IPS-18a (cell line): ENCODE data around the gene GABRG3.

Experiments
- H3K27ac ChIP-seq: one replicate; pipeline ENCODE4 v1.5.1; 2013; ENCODE audit warnings: low read length
- H3K27me3 ChIP-seq: one replicate; pipeline ENCODE4 v1.6.1; 2013; ENCODE audit warnings: mild to moderate bottlenecking, low read length; ENCODE audit not compliant: control insufficient read depth, insufficient read depth
- H3K36me3 ChIP-seq: one replicate; pipeline ENCODE4 v1.6.1; 2013; ENCODE audit warnings: low read depth, low read length; ENCODE audit not compliant: control insufficient read depth
- H3K4me1 ChIP-seq: one replicate; pipeline ENCODE4 v1.6.1; 2013; ENCODE audit warnings: low read depth, low read length; ENCODE audit not compliant: control insufficient read depth
- H3K4me3 ChIP-seq: one replicate; pipeline ENCODE4 v1.5.1; 2013; ENCODE audit warnings: low read length
- H3K9ac ChIP-seq: one replicate; pipeline ENCODE4 v1.6.1; 2013; ENCODE audit warnings: mild to moderate bottlenecking, low read length, moderate library complexity
- H3K9me3 ChIP-seq: one replicate; pipeline ENCODE4 v1.6.1; 2013; ENCODE audit warnings: low read depth, low read length; ENCODE audit not compliant: control insufficient read depth

GABRG3 gene

GRCh38 chr15:27043770-27044169, 72.8 kb downstream of the GABRG3 start:
- H3K9ac ChIP-seq: no peak overlapping the region
- H3K9me3 ChIP-seq: no peaks in the 10 kb centered on the region
- H3K4me3 ChIP-seq: no peak overlapping the region
- H3K27me3 ChIP-seq: no peaks in the 10 kb centered on the region
- no peaks in the 10 kb centered on the region for H3K4me1 ChIP-seq
- H3K27ac ChIP-seq: no peak overlapping the region
- H3K36me3 ChIP-seq: no peaks in the 10 kb centered on the region

DNA sequence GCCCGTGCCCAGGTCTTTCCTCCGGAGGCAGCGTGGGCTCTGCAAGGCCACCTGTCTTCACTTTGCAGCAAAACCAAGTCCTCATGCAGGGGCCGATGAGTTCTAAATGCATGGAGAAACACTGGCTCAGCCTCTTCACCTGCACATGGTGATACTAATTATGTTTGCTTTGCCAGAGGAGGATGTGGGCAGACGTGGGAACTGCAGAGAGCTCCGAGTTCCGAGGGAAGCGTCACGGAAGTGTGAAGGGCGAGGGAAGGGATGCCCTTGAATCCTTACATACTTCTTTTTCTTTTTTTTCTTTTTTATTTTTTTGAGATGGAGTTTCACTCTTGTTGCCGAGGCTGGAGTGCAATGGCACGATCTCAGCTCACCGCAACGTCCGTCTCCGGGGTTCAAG, 74.8 kb downstream of the GABRG3 start:
- no peaks in the 10 kb centered on the region for H3K36me3 ChIP-seq

GRCh38 chr15:27046880-27047279, 75.9 kb downstream of the GABRG3 start:
- Histone ChIP-seq H3K4me1 (no peaks in the 10 kb centered on the region), H3K36me3 (no peaks in the 10 kb centered on the region), H3K9ac (no peak overlapping the region), H3K4me3 (no peak overlapping the region), H3K27me3 (no peaks in the 10 kb centered on the region), H3K9me3 (no peaks in the 10 kb centered on the region), H3K27ac (no peak overlapping the region)

More for the DNA sequence above, 74.8 kb downstream of the GABRG3 start:
- no peaks in the 10 kb centered on the region for H3K4me1 ChIP-seq
- H3K9ac ChIP-seq: no peak overlapping the region
- no peak overlapping the region for H3K4me3 ChIP-seq
- no peaks in the 10 kb centered on the region for H3K9me3 ChIP-seq
- no peaks in the 10 kb centered on the region for H3K27me3 ChIP-seq
- no peak overlapping the region for H3K27ac ChIP-seq

DNA sequence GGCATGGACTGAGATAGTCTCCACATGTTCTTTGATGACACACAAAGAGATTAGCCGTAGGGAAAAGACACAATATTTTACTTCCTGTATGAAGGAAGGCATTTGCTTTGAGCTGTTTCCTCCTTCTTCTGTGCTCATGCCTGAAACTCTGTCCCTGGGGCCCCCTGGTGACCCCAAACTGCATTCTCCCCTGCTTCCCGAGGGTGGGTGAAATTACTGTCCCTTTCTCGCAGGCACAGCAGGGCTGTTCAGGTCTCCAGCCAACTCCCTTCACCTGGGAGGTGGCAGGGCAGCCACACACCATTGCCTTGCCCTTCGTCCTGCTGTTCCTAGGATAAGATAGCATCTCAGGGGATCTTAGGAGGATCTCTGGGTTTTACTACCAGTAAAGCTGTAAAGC, 79.2 kb downstream of the GABRG3 start:
- no peaks in the 10 kb centered on the region for H3K36me3 ChIP-seq

GRCh38 chr15:27054426-27054825, 83.4 kb downstream of the GABRG3 start:
- H3K9ac ChIP-seq: no peak overlapping the region
- no peaks in the 10 kb centered on the region for H3K27me3 ChIP-seq
- no peaks in the 10 kb centered on the region for H3K4me1 ChIP-seq
- H3K27ac ChIP-seq: no peak overlapping the region
- no peaks in the 10 kb centered on the region for H3K36me3 ChIP-seq
- H3K9me3 ChIP-seq: no peaks in the 10 kb centered on the region
- H3K4me3 ChIP-seq: no peak overlapping the region

More for the DNA sequence above, 79.2 kb downstream of the GABRG3 start:
- Histone ChIP-seq H3K4me1 (no peaks in the 10 kb centered on the region), H3K27ac (no peak overlapping the region), H3K27me3 (no peaks in the 10 kb centered on the region), H3K9ac (no peak overlapping the region), H3K4me3 (no peak overlapping the region), H3K9me3 (no peaks in the 10 kb centered on the region)

DNA sequence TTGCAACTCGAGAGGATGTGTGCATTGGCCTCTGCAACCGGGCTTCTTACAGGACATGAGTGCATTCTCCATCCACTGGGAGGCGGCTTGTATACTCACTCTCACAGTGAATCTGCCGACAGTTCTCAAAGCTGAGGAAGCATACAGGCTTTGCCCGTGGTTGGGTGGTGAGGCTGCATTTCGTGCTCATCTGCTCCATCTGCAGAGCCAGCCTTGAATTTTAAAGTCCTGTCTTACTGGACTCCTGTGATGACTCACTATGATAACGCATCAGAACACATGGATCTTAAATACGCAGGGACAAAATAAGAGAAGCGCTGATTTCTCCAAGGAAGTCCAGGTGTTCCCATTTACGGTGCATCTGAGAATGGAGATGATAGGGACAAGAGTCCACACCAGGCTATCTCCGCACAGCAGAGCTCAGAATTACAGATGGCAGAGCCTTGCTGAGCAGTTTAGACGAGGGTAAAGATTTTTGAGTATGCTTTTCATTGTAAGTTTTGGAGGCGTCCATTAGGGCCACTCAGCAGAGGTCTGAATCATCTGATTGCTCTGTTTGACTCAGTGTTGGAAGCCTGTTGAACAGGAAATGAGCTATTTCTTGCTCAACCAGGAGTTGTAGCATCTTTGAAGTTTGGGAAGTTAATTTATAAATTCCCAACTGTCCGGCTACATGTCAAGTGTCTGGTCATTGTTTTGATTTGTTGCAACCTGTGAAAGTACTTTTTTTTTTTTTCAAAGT, 87.1 kb downstream of the GABRG3 start:
- H3K9me3 ChIP-seq: no peaks in the 10 kb centered on the region
- H3K4me1 ChIP-seq: no peaks in the 10 kb centered on the region
- H3K27me3 ChIP-seq: no peaks in the 10 kb centered on the region
- H3K27ac ChIP-seq: no peak overlapping the region
- H3K9ac ChIP-seq: no peak overlapping the region
- no peaks in the 10 kb centered on the region for H3K36me3 ChIP-seq
- no peak overlapping the region for H3K4me3 ChIP-seq

GRCh38 chr15:27058939-27059338, 88.0 kb downstream of the GABRG3 start:
- no peaks in the 10 kb centered on the region for H3K36me3 ChIP-seq
- no peaks in the 10 kb centered on the region for H3K4me1 ChIP-seq
- no peak overlapping the region for H3K4me3 ChIP-seq
- no peaks in the 10 kb centered on the region for H3K27me3 ChIP-seq
- no peaks in the 10 kb centered on the region for H3K9me3 ChIP-seq
- no peak overlapping the region for H3K9ac ChIP-seq
- no peak overlapping the region for H3K27ac ChIP-seq

DNA sequence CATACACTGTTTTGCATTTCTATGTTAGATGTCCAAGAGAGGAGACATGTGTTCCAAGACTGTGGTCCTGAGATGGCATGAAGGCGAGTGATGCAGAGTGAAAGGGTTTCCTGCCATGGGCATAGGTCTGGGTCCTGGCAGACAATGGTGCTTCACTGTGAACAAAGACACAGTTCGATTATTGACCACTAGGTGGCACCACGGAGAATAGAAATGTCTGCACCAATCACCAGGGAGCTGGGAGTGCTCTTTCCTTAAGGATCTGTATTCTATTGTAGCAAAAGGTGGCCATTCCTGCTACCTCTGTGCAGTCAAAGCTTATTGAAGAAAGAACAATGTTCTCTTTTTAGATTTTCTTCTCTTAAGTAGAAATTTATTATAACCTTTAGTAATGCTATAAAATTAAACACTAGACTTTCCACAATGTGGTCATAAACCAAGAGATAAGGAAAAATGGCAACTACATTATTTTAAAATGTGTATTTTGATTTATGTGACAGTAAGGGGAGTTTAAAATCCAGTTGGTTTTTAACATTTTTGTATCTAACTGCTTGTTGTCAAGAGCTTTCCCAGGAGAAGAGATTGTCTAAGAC, 88.7 kb downstream of the GABRG3 start:
- Histone ChIP-seq H3K4me1 (no peaks in the 10 kb centered on the region), H3K27me3 (no peaks in the 10 kb centered on the region), H3K4me3 (no peak overlapping the region), H3K9me3 (no peaks in the 10 kb centered on the region), H3K9ac (no peak overlapping the region), H3K36me3 (no peaks in the 10 kb centered on the region), H3K27ac (no peak overlapping the region)

- no peaks in the 10 kb centered on the region for H3K4me1 ChIP-seq
- no peaks in the 10 kb centered on the region for H3K36me3 ChIP-seq
- H3K4me3 ChIP-seq: no peak overlapping the region
- no peaks in the 10 kb centered on the region for H3K9me3 ChIP-seq
- no peak overlapping the region for H3K27ac ChIP-seq
- H3K27me3 ChIP-seq: no peaks in the 10 kb centered on the region
- H3K9ac ChIP-seq: no peak overlapping the region
Measured at GRCh38 chr15:27061739-27062138, 90.8 kb downstream of the GABRG3 start.

DNA sequence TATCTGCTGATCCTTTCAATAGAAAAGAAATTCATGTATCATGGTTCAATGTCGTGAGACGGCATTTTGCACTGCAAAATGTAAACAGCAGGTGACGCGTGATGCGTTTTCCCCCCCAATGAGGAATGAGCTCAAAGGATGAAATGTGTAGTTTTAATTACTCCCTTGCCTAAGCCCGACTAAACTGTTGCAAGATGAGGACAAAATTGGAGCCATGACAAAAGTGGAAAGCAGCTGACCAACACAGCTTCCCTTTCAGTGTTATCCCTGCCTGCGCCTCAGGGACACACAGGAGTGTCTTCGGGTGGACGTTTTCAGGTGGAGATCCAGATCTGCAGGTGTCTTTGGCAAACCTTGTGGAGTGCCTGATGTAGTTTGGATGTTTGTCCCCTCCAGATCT, 92.0 kb downstream of the GABRG3 start:
- Histone ChIP-seq H3K4me1 (no peaks in the 10 kb centered on the region), H3K27ac (no peak overlapping the region), H3K4me3 (no peak overlapping the region), H3K36me3 (no peaks in the 10 kb centered on the region), H3K27me3 (no peaks in the 10 kb centered on the region), H3K9ac (no peak overlapping the region), H3K9me3 (no peaks in the 10 kb centered on the region)

- Histone ChIP-seq H3K4me3 (no peak overlapping the region), H3K36me3 (no peaks in the 10 kb centered on the region), H3K9me3 (no peaks in the 10 kb centered on the region), H3K27me3 (no peaks in the 10 kb centered on the region), H3K4me1 (no peaks in the 10 kb centered on the region), H3K9ac (no peak overlapping the region), H3K27ac (no peak overlapping the region)
Measured at GRCh38 chr15:27064080-27064479, 93.1 kb downstream of the GABRG3 start.

DNA sequence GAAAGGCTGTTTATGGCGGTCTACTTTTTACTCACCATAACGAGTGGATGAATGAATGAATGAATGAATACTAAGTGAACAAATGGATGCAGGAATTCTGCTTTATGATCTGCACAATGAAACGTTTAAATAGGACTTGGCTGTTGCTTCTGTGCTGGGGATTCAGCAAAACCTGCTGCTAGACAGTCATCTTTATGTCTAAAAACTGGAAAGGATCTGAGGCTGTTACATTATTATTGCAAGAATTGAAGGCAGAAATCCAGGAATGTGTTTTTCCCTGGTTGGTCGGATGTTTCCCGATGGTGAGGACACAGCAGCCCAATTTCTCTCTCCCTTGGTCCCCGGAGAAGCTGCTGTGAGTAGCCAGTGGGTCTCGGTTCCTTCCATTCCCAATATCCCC, 94.2 kb downstream of the GABRG3 start:
- Histone ChIP-seq H3K27ac (no peak overlapping the region), H3K4me1 (no peaks in the 10 kb centered on the region), H3K9me3 (no peaks in the 10 kb centered on the region), H3K27me3 (no peaks in the 10 kb centered on the region), H3K4me3 (no peak overlapping the region), H3K36me3 (no peaks in the 10 kb centered on the region), H3K9ac (no peak overlapping the region)
